Effector memory CD8-positive, alpha-beta T cell (primary cell): Measurements from ENCODE around the gene ARHGDIG.
"Not testable (repeated sequence)": the region's sequence is repeated elsewhere in the genome, so short reads cannot be mapped to it uniquely, and the experiment has no call there.

Experiments
- ATAC-seq: fragments of 150-1000 bp; cut with Tn5 transposase; replicated peaks from 2 replicates; pipeline ENCODE4 v1.10.0; 2021; ENCODE audit warnings: mild to moderate bottlenecking, moderate library complexity
- DNase-seq, 3 experiments: peaks; one replicate each; pipeline ENCODE4 v3.0.0; 2021
- H3K27ac Mint-ChIP-seq, 2 donors: one replicate each; pipeline ENCODE4 v1.8.0; 2022; ENCODE audit warnings: mild to moderate bottlenecking in 2 of 2, mixed read lengths in 2 of 2, moderate library complexity in 2 of 2
- H3K27me3 Mint-ChIP-seq, 2 donors: one replicate each; pipeline ENCODE4 v1.8.0; 2022; ENCODE audit warnings: mixed read lengths in 2 of 2
- H3K36me3 Mint-ChIP-seq: one replicate; pipeline ENCODE4 v1.8.0; 2022; ENCODE audit warnings: mild to moderate bottlenecking, moderate library complexity, mixed read lengths; ENCODE audit not compliant: insufficient read depth
- H3K4me1 Mint-ChIP-seq, 2 donors: one replicate each; pipeline ENCODE4 v1.8.0; 2022; ENCODE audit warnings: low read depth in 2 of 2, mixed read lengths in 2 of 2
- H3K4me3 Mint-ChIP-seq, 2 donors: one replicate each; pipeline ENCODE4 v1.8.0; 2022; ENCODE audit warnings: mild to moderate bottlenecking in 2 of 2, mixed read lengths in 2 of 2, moderate library complexity in 2 of 2
- H3K9me3 Mint-ChIP-seq, 2 donors: one replicate each; pipeline ENCODE4 v1.8.0; 2022; ENCODE audit warnings: mixed read lengths in 2 of 2

ARHGDIG gene

DNA sequence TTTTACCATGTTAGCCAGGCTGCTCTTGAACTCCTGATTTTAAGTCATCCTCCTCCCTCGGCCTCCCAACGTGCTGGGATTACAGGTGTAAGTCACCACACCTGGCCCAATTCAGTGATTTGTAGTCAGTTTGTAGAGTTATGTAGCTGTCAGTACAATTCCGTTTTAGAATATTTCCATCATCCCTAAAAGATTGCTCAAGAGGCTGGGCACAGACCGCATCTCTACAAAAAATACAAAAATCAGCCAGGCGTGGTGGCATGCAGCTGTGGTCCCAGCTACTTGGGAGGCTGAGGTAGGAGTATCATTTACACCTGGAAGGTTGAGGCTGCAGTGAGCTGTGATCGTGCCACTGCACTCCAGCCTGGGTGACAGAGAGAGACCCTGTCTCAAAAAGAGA lies 25.2 kb upstream of the ARHGDIG start:
- H3K4me3 Mint-ChIP-seq, result no peak overlapping the region
- no peaks in the 10 kb centered on the region for H3K27me3 Mint-ChIP-seq
- peaks cover 16% of the 10 kb centered on the region for H3K36me3 Mint-ChIP-seq
- peaks cover 10 to 12% of the 10 kb centered on the region in 2 donors for H3K4me1 Mint-ChIP-seq
- H3K9me3 Mint-ChIP-seq, result no peaks in the 10 kb centered on the region
- no peak for DNase-seq
- ATAC-seq, result no peak
- H3K27ac Mint-ChIP-seq, result no peak overlapping the region

DNA sequence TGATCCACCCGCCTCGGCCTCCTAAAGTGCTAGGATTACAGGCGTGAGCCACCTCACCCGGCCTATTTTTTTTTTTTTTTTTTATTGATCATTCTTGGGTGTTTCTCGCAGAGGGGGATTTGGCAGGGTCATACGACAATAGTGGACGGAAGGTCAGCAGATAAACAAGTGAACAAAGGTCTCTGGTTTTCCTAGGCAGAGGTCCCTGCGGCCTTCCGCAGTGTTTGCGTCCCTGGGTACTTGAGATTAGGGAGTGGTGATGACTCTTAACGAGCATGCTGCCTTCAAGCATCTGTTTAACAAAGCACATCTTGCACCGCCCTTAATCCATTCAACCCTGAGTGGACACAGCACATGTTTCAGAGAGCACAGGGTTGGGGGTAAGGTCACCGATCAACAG lies 22.3 kb upstream of the ARHGDIG start:
- not testable (repeated sequence) for H3K9me3 Mint-ChIP-seq, H3K27me3 Mint-ChIP-seq, H3K27ac Mint-ChIP-seq, ATAC-seq, DNase-seq, H3K4me1 Mint-ChIP-seq, H3K4me3 Mint-ChIP-seq
- peaks cover 26% of the 10 kb centered on the region for H3K36me3 Mint-ChIP-seq

DNA sequence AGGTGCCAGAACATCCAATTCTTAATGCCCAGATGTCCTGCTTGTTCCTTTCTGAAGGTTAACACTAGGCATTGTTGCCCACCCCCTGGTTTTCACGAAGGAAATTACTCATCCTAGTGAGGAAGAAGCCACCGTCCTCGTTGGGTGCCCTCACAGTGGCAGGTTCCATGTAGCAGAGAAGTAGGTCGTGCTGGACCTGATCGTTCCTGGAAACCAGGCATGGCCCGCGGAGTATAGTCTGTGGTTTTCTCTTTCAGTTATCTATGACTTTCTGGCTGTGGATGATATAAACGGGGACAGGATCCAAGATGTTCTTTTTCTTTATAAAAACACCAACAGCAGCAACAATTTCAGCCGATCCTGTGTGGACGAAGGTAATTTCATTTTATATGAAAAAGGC lies 21.2 kb upstream of the ARHGDIG start:
- no peaks in the 10 kb centered on the region for H3K27me3 Mint-ChIP-seq
- peaks cover 0 to 3% of the 10 kb centered on the region in 2 donors for H3K4me1 Mint-ChIP-seq
- DNase-seq (no peak), ATAC-seq (no peak)
- no peak overlapping the region for H3K27ac Mint-ChIP-seq
- peaks cover 29% of the 10 kb centered on the region for H3K36me3 Mint-ChIP-seq
- H3K4me3 Mint-ChIP-seq, result no peak overlapping the region
- no peaks in the 10 kb centered on the region for H3K9me3 Mint-ChIP-seq

DNA sequence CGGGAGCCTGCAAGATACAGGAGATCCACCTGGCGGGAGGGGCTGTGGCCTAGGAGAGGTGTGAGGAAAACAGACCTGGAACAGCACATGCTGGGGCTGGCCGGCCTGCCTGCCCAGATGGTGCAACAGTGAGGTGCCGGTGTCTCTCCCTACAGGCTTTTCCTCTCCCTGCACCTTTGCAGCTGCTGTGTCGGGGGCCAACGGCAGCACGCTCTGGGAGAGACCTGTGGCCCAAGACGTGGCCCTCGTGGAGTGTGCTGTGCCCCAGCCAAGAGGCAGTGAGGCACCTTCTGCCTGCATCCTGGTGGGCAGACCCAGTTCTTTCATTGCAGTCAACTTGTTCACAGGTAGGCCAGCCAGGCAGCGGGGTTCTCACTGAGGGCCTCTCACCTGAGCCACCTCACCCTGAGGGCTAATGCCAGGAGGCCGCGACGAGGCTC lies 20.6 kb upstream of the ARHGDIG start:
- ATAC-seq, result no peak
- Mint-ChIP-seq H3K36me3 (peaks cover 29% of the 10 kb centered on the region), H3K4me3 (no peak overlapping the region), H3K9me3 (no peaks in the 10 kb centered on the region), H3K27ac (no peak overlapping the region), H3K4me1 (peaks cover 0 to 3% of the 10 kb centered on the region in 2 donors), H3K27me3 (no peaks in the 10 kb centered on the region)
- DNase-seq, result no peak

DNA sequence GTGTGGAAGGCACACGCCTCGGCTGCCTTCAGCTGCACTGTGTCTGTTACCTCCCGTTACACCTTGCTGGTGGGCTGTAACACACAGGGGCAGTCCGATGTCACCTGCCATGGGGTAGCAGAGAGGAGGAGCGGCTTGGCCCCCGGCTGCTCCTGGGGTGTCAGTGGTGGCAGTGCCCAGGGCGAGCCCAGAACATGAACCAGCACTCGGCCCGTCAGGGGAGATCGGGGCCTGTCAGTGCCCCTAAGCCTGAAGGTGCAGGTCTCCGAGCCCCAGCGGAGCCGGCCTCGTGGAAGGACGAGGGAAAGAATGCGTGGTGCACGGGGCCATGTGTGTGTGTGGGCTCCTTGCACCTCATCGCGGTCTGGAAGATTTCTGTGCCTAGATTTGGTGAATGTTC lies 20.1 kb upstream of the ARHGDIG start:
- DNase-seq (no peak), ATAC-seq (no peak)
- Mint-ChIP-seq H3K27ac (no peak overlapping the region), H3K9me3 (no peaks in the 10 kb centered on the region), H3K4me1 (peaks cover 0 to 3% of the 10 kb centered on the region in 2 donors), H3K36me3 (peaks cover 31% of the 10 kb centered on the region), H3K27me3 (no peaks in the 10 kb centered on the region), H3K4me3 (no peak overlapping the region)

DNA sequence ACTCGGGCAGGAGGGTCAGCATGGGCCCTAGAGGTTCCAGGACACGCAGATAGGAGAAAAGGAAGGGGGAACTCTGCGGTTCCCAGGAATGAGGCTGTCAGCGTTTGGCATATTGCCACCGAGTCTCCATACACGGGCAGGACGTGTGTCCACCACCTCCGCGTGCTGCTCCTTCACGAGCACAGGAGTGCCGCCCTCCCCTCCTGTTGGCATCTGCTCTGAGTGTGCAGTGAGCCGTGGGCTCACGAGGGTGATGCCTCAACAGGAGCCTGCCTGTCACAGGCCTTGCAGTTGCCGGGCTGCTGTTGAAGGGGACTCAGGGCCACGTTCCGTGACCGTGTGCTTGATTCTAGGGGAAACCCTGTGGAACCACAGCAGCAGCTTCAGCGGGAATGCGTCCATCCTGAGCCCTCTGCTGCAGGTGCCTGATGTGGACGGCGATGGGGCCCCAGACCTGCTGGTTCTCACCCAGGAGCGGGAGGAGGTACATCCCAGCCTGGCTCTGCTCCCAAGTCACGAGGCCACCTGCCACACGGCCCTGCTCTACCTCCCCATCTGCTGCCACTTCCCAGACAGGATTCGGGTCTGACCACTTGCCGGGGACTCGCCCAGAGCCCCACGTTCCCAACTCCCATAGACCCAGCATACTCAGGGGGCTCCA lies 19.2 kb upstream of the ARHGDIG start:
- no peak for ATAC-seq
- no peaks in the 10 kb centered on the region for H3K9me3 Mint-ChIP-seq
- DNase-seq, result no peak
- no peaks in the 10 kb centered on the region for H3K27me3 Mint-ChIP-seq
- no peak overlapping the region for H3K4me3 Mint-ChIP-seq
- H3K36me3 Mint-ChIP-seq, result peaks cover 31% of the 10 kb centered on the region
- peaks cover 0 to 6% of the 10 kb centered on the region in 2 donors for H3K4me1 Mint-ChIP-seq
- H3K27ac Mint-ChIP-seq, result no peak overlapping the region

DNA sequence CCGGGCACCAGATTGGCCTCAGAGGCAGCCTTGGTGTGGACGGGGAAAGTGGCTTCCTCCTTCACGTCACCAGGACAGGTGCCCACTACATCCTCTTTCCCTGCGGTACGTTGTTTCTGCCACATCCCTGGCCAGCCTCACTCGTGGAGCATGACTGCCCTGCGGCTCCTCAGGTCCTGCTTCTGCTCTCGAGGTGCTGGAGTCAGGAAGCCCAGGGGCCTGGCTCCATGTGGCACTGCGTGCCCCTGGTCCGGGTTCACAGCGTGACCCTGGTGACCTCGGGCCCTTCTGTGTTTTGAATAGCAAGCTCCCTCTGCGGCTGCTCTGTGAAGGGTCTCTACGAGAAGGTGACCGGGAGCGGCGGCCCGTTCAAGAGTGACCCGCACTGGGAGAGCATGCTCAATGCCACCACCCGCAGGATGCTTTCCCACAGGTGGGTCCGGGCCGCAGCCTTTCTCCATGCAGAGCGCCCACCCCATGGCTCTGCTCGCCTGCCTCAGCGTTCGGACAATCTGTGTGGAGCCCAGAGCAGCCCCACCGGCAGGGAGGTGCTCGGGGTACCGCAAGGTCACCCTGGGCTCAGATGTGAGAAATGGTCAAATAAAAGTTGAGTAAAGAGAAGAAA lies 18.2 kb upstream of the ARHGDIG start:
- ATAC-seq, result no peak
- Mint-ChIP-seq H3K27me3 (no peaks in the 10 kb centered on the region), H3K27ac (no peak overlapping the region), H3K4me3 (no peak overlapping the region), H3K9me3 (no peaks in the 10 kb centered on the region), H3K4me1 (peaks cover 0 to 6% of the 10 kb centered on the region in 2 donors), H3K36me3 (peaks cover 28% of the 10 kb centered on the region)
- no peak for DNase-seq

DNA sequence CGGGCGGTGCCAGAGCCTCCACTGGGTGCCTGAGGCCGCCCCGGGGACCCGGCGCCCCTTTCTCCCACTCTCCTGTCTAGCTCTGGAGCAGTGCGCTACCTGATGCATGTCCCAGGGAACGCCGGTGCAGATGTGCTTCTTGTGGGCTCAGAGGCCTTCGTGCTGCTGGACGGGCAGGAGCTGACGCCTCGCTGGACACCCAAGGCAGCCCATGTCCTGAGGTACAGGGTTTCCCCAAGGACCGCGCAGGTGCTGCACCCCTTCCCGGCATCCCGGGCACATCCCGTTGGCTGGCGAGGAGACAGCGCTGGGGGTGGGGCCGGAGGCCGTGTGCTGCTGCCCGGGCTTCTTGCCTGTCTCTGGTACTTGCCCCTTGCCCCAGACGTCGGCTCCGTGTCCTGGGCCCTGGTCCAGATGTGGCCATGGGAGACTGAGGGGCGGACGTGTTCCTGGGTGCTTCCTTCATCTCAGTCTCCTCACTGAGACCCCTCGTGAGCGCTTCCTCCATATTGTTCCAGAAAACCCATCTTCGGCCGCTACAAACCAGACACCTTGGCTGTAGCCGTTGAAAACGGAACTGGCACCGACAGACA lies 17.1 kb upstream of the ARHGDIG start:
- H3K9me3 Mint-ChIP-seq, result no peaks in the 10 kb centered on the region
- H3K27ac Mint-ChIP-seq, result no peak overlapping the region
- no peaks in the 10 kb centered on the region for H3K27me3 Mint-ChIP-seq
- ATAC-seq, result no peak
- peaks cover 27% of the 10 kb centered on the region for H3K36me3 Mint-ChIP-seq
- H3K4me1 Mint-ChIP-seq, result peaks cover 0 to 7% of the 10 kb centered on the region in 2 donors
- DNase-seq, result no peak
- no peak overlapping the region for H3K4me3 Mint-ChIP-seq

DNA sequence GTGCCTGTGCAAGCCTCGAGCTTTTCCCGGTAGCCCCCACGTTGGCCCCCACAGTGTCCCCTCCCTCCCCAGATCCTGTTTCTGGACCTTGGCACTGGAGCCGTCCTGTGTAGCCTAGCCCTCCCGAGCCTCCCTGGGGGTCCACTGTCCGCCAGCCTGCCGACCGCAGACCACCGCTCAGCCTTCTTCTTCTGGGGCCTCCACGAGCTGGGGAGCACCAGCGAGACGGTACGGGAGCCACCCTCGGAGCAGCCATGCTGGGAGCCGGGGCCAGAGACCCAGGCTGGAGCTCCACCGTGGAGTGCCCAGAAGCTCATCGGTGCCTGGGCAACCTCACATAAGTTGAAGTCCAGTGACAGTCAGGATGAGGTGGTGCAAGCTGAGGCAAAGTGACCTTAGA lies 16.4 kb upstream of the ARHGDIG start:
- no peak for ATAC-seq
- Mint-ChIP-seq H3K9me3 (no peaks in the 10 kb centered on the region), H3K27me3 (no peaks in the 10 kb centered on the region), H3K4me3 (no peak overlapping the region), H3K27ac (no peak overlapping the region), H3K36me3 (peaks cover 27% of the 10 kb centered on the region), H3K4me1 (peaks cover 0 to 7% of the 10 kb centered on the region in 2 donors)
- DNase-seq, result no peak

DNA sequence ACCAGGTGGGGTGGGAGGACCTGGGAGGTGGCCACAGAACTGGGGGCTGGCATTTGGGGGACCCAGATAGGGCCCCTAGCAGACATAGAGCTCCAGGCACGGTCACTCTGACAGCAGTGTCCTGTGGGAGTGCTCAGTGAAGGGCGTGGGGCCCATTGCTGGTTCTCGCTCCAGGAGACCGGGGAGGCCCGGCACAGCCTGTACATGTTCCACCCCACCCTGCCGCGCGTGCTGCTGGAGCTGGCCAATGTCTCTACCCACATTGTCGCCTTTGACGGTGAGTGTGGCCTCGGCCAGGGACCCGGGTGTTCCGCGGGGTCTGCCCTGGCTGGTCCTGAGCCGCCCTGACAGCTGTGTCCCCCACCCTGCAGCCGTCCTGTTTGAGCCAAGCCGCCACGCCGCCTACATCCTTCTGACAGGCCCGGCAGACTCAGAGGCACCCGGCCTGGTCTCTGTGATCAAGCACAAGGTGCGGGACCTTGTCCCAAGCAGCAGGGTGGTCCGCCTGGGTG lies 15.9 kb upstream of the ARHGDIG start:
- H3K9me3 Mint-ChIP-seq, result no peaks in the 10 kb centered on the region
- H3K27ac Mint-ChIP-seq, result no peak overlapping the region
- H3K4me3 Mint-ChIP-seq, result no peak overlapping the region
- H3K4me1 Mint-ChIP-seq, result peaks cover 0 to 4% of the 10 kb centered on the region in 2 donors
- H3K27me3 Mint-ChIP-seq, result no peaks in the 10 kb centered on the region
- DNase-seq, result no peak
- peaks cover 25% of the 10 kb centered on the region for H3K36me3 Mint-ChIP-seq
- ATAC-seq, result no peak

DNA sequence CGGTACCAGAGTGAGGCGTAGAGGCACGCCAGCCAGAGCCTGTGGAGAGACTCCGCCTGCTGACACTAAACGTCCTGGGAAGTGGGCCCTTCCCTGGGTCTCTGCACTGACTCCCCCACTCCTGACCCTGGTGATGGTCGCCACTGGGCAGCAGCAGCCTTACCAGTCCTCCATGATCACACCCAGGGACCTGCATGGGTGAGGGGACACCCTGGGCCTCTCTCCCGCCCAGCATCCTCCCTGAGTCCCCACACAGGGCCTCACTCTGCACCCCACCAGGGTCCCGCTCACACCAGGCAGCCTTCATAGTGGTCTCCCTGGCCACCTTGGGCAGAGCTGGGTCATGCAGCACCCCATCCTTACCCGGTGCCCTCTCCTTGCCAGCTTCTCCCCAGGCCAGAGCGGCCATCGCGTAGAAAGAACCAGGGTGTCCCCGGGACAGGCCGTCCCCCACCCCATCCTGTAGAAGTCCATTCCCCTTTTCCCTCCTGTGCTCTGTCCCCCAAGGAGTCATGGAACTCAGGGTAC lies 15.3 kb upstream of the ARHGDIG start:
- H3K4me3 Mint-ChIP-seq, result no peak overlapping the region
- H3K4me1 Mint-ChIP-seq, result peaks cover 0 to 4% of the 10 kb centered on the region in 2 donors
- H3K36me3 Mint-ChIP-seq, result peaks cover 25% of the 10 kb centered on the region
- no peaks in the 10 kb centered on the region for H3K27me3 Mint-ChIP-seq
- no peak overlapping the region for H3K27ac Mint-ChIP-seq
- ATAC-seq (no peak), DNase-seq (no peak)
- no peaks in the 10 kb centered on the region for H3K9me3 Mint-ChIP-seq

DNA sequence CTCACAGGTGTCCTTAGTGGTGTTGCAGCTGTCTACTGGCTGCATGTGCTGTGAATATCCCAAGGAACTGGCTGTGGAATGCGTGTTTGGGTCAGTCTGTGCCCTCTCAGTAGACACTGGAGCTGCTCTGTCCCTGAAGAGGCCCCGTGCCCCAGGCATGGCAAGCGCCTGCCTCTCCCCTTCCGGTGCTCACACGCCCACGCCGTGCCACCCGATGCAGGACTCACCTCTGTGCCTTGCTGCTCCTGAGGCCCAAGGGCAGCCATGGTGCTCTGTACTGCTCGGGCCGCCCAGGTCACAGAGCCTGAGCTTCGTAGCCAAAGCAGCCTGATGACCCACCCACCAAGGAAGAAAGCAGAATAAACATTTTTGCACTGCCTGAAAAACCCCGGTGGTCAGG lies 14.7 kb upstream of the ARHGDIG start:
- Mint-ChIP-seq H3K9me3 (no peaks in the 10 kb centered on the region), H3K36me3 (peaks cover 20% of the 10 kb centered on the region), H3K27ac (no peak overlapping the region), H3K27me3 (no peaks in the 10 kb centered on the region), H3K4me1 (peaks cover 0 to 4% of the 10 kb centered on the region in 2 donors), H3K4me3 (no peak overlapping the region)
- ATAC-seq (no peak), DNase-seq (no peak)

DNA sequence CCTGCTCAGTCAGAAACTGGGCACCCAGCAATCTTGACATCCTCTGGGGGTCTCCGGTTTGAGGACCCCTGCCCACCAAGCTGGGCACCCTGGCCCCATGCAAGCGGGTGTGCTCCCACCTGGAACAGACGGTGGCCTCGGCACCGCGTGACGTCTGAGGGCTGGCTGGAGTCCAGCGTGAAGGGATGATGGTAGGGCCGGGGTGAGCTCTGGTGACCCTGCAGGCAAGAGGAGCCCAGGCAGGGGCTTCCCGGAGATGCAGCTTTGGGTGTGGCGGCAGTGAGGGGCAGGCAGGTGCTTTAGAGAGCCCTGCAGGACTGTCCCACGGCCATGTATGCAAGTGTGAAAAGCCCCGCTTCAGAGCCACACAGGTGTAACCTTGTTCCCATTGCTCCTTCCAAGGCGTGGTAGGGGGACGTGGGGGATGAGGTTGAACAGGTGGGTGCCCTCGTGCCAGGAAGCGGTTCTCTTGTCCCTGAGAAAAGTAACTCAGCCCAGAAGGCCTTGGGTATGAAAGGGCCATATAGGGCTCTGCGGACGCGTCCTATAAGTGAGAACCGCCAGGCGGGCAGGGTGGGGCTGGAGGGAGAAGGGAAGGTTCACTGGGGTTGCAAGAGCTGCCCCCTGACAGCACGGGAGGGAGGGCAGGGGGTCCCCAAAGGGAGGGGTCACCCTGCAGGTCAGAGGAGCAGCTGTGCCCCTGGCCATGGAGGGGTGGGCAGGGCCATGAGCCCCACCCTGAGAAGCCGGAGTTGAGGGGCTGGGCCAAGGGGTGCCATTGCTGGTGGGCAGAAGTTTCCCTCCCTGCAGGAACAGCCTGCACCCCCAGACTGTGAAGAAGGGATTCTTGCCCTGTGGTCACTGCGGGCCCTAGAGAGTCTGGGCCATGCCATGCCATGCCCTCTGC lies 13.9 kb upstream of the ARHGDIG start:
- DNase-seq (no peak), ATAC-seq (no peak)
- H3K4me3 Mint-ChIP-seq, result no peak overlapping the region
- H3K4me1 Mint-ChIP-seq, result peaks cover 0 to 4% of the 10 kb centered on the region in 2 donors
- no peaks in the 10 kb centered on the region for H3K9me3 Mint-ChIP-seq
- H3K27ac Mint-ChIP-seq, result no peak overlapping the region
- no peaks in the 10 kb centered on the region for H3K27me3 Mint-ChIP-seq
- H3K36me3 Mint-ChIP-seq, result peaks cover 18% of the 10 kb centered on the region
